Smooth muscle cell of the brain vasculature (primary cell): Measurements from ENCODE around the gene HEXD.
"Not testable (repeated sequence)": the region's sequence is repeated elsewhere in the genome, so short reads cannot be mapped to it uniquely, and the experiment has no call there.

Experiments used
- DNase-seq: peaks from one replicate; pipeline ENCODE4 v3.0.0-alpha.2; 2012; ENCODE audit warnings: low read depth, low spot score

Gene HEXD

GRCh38 chr17:82382220-82382932, 35.8 kb upstream of the HEXD start:
- not testable (repeated sequence) for DNase-seq

DNA sequence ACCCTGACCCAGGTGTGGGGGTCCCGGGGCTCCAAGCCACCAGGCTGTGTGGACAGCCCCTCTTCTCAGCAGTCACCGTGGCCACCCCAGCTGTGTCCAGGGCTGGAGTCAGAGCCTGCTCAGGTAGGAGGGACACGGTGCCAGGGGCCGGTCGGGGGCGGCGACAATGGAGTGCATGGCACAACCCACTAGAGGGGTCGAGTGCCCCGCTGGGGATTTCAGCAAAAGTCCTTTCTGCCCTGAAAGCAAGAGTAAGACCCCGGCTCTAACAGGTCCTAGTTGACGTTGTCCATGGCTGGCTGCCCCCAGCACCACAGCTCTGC, 35.3 kb upstream of the HEXD start:
- no peak for DNase-seq

GRCh38 chr17:82383411-82383810, 34.7 kb upstream of the HEXD start:
- no peak for DNase-seq

DNA sequence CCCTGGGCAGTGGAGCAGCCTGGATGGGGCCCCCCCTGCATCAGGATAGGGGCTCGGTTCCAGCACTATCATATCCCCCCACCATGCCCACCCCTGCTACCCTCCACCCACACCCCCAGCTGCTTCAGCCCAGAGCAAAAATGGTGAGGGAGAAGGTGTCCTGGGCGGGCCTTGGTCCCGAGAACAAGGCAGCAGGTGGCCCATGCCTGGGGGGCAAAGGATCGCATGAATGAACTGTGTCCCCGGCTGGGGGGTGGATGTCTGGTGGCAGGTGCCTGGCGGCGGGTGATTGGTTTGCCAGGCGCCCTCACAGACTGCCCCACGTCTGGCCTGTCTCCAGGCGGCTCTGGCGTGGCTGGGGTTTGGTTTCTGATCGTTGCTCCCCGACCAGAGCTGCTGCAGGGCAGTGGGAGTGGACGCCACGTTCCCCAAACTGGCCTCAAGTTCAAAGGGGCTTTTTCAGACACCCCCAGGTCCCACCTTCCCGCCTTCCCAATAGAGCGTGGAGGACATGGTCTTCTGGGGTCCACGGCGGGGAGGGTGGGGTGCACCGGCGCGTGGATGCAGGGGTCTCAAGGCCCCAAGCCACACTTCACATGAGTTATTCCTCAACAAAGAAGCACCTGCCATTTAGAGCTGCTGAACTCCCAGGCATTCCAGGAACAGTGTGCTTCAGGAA, 34.0 kb upstream of the HEXD start:
- DNase-seq, result no peak

DNA sequence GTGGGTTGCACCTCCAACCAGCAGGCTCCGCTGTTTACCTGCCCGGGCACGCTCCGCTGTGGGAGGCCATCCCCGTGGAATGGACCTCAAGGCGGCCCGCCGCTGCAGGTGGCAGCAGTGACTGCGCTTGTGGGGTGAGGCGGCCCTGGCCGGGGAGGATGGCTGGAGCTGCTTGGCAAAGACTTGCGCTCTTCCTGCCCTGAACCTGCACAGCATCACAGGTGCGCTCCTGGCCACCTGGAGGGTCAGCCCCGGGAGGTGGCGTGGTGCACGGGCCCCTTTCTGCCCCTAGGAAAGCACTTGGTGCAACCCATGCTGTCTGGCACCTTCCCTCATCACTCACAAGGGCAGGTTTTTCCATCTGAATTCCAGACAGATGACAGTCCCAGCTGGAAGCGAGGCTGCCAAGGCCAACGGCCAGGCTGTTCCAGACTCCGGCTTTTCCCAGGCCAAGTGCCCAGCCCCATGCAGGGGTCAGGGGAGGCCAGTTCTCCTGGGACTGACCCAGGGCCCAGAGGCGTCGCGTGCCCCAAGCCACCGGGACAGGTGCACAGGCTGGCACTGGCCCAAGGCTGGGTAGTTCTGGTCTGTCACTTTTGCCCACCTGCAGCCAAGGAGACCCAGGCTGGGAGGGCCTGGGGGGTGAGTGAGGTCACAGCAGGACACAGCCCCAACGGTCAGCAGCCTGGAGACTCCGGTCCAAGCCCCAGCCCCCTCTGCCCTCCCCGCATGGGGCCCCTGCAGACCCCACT, 33.2 kb upstream of the HEXD start:
- DNase-seq, result no peak

DNA sequence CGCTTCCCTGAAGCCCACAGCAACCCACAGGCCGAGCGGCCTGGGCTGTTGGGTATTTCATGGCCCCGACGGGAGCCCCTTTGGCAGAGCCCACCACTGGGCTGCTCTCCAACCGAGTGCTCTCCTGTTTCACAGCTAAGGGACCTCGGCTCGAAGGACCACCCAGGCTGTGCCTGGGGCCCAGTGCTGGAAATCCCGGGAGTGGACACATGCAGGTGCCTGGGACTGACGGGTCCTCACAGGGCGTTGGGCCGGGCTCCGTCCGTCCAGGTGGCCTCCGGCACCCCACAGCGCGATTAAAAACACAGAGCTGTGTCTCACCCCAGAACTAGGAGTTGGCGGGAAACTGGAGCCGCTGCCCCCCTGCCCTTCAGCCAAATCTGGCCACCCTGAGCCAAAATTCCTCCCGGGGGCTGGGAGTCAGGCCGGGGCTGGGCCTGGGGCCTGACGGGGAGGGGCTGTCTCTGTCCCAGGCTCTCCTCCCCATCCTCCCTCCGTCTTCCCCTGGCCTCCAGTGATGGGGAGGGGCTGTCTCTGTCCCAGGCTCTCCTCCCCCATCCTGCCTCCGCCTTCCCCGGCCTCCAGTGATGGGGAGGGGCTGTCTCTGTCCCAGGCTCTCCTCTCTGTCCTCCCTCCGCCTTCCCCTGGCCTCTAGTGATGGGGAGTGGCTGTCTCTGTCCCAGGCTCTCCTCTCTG, 32.4 kb upstream of the HEXD start:
- no peak for DNase-seq

DNA sequence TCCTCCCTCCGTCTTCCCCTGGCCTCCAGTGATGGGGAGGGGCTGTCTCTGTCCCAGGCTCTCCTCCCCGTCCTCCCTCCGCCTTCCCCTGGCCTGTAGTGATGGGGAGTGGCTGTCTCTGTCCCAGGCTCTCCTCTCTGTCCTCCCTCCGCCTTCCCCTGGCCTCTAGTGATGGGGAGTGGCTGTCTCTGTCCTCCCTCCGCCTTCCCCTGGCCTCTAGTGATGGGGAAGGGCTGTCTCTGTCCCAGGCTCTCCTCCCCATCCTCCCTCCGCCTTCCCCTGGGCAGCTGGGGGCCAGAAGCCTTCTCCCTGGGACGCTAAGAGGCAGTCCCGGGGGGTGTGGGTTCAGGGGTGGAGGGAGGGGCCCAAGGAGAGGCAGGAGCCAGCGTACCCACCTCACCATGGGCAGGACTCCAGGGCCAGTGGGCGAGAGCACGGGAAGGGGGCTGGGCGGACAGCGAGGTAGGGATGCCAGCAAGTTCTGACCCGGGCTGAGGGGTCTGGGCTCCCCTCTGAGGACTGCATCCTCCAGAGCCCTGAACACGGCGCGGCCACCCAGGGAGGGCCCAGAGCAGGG, 31.8 kb upstream of the HEXD start:
- DNase-seq, result no peak

- no peak for DNase-seq
These were observed 31.1 kb upstream of the HEXD start for GRCh38 chr17:82386881-82387704.

DNA sequence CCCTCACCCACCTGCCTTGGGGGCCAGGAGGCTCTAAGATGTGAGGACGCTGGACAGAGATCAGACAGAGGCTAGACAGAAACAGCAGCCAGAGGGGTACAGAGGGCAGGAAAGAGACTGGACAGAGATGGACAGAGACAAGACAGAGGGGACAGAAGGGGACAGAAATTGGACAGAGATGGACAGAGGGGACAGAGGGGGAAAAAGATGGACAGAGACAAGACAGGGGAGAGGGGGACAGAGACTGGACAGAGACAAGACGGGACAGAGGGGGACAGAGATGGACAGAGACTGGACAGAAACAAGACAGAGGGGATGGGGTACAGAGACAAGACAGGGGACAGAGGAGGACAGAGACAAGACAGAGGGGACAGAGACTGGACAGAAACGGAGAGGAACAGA, 30.4 kb upstream of the HEXD start:
- no peak for DNase-seq

DNA sequence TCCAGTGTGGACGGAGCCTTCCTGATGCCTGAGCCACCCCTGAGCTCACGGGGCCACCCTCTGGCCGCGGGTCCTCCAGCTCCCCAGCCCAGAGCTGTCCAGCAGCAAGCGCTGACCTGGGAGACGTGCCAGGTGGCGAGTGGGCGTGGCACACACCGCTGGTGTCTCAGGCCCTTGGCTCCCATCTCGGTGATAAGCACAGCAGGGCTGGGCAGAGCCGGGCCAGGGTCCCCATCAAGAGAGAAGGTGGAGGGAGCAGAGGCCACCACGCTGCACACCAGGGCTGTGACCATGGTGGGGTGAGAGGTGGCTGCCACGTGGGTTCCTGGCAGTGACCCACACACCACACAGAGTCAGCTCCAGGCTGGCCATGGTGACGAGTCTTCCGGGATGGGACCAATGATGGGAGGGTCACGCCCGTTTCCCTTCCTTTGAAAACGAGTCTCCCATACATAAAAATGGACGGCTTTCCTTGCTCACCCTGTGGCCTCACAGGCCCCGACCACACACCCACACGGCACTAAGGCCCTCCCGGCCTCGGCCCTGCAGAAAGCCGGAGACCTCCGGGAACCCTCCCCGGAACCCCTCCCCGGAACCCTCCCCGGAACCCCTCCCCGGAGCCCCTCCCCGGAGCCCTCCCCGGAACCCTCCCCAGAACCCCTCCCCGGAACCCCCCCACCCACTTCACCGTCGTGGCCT, 29.8 kb upstream of the HEXD start:
- DNase-seq, result no peak

DNA sequence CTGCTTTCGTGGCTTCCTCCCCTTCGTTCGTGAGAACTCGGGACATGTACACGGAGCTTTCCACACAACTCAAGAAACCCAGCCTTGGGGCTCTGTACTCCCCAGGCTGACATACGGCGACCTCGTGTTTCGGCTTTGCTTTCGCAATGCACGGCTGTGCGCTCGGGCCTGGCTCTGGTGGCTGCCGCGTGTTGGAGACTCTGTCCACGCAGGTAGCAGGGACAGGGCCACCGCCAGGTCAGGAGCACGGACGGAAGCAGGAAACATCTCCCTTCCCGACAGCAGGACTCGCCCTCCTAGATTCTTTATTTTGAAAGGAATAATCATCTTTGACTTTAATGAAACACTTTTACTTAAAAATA, 29.2 kb upstream of the HEXD start:
- DNase-seq, result no peak

DNA sequence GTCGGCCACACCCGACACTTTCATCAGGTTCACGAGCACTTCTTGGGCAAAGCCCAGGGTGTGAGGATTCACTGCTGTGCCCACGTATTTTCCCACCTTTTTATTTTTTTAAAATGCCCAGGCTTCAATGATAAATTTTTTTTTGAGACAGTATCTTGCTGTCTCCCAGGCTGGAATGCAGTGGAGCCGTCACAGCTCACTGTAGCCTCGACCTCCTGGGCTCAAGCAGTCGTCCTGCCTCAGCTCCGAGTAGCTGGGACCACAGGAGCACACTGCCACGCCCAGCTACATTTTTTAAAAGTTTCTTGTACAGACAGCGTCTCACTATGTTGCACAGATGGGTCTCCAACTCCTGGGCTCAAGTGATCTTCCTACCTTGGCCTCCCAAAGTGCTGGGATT, 28.8 kb upstream of the HEXD start:
- no peak for DNase-seq

DNA sequence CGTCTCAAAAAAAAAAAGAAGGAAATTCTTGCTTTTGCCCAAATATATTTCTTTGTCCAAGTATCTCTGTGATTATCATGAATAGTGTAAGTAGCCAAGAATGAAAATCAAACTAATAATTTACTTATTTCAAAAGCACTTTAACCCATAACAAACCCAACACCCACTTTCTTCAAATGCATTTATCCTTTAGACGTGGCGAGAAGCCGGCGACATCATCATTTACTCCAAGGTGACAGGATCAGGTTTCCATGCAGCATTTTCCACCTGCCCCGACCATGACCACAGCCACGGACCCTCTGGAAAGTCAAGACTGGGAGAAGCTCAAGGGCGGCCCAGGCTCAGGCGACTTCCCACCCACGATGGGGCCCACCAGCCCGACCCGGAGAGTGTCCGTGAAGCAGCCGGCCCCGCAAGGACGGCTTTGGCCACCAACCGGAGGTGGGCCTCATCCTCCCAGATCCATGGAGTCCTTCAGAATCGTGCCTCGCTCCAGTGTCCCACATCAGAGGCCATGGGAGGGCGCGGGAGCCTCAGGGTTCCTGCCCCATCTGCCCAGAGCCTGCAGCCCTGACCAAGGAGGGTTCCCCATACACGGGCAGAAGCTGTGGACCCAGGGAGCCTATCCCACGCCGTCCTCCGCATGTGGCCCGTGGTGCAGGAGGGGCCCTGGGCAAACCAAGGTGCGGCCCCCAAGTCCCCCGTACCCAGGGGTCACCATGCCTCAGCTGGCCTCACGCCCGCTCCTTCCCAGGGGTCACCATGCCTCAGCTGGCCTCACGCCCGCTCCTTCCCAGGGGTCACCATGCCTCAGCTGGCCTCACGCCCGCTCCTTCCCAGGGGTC, 27.9 kb upstream of the HEXD start:
- DNase-seq, result no peak

DNA sequence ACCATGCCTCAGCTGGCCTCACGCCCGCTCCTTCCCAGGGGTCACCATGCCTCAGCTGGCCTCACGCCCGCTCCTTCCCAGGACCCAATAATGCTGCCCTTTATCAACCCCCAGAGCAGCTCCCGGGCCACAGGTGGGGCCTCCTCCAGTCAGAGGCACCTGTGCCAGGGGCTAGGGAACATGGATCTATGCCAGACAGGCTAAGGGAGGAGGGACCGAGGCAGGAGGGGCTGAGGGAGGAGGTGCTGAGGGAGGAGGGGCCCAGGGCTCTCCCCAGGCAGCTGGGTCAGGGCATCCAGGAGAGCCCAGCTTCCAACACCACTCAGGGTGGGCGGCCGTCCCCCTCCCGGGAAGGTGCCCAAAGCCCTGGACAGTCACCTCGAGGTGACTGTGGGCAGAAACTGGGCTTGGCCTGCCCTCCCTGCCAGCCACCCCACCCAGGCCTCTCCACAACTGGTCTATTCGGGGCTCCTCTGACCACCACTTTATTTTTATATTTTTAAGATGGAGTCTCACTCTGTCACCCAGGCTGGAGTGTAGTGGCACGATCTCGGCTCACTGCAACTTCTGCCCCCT, 27.2 kb upstream of the HEXD start:
- no peak for DNase-seq

- DNase-seq, result no peak
These were observed 26.6 kb upstream of the HEXD start for GRCh38 chr17:82391496-82392066.

DNA sequence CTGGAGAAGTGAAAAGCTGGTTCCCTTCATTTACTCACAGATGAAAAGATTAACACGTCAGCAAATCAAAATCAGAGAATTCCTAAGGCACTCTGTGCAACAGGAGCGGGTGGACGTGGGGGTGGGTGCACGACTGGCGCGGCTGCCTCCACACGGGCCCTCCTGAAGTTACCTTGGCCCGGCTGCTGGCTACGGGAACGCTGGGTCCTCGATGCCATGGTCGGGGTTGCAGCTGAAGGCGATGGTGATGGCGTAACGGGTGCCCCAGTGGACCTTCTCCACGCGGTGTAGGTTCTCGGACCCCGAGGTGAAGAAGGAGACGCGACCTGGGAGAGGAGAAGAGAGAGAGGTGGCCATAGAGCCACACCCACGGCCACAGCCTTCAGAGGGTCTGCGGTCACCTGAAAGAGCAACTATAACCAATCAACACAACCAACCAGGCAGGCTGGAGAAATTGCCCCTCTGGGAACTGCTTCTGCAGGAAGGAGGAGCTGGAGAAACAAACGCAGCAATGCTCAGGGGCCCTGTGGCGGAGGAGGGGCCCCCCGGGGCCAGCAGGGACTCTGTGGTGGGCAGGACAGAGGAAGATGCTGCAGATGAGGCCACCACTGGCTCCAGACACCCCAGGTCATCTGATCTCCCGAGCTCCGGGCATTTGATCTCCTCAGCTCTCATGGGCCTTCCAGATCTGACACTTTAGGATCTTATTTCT, 25.8 kb upstream of the HEXD start:
- DNase-seq, result no peak

GRCh38 chr17:82392941-82393340, 25.2 kb upstream of the HEXD start:
- no peak for DNase-seq

DNA sequence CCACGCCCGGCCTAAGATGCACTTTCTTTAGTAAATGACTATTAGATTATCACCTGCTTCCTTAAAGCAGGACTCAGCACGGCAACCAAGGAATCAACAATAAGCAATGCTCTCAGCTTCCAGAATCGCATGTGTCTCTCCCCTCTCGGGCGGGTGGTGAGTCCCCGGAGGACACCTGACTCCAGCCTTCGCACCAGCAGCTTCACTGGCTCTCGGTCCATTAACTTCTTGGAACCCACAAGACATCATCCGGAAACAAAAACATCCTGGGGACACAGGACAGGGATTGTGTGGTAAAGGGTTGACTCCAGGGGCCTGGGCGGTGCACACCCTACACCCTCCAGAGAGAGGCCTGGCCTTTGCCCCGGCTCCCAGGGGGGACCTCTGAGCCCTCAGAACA, 23.9 kb upstream of the HEXD start:
- no peak for DNase-seq
